Mesendoderm (in vitro differentiated cells): ENCODE measurements around the gene ELANE.

Experiments used
- DNase-seq: peaks from one replicate; pipeline ENCODE4 v3.0.0; 2013
- H2AK5ac ChIP-seq: 2 replicates; pipeline ENCODE4 v1.6.1; 2013; ENCODE audit warnings: low read length, inconsistent platforms
- H2BK120ac ChIP-seq: 2 replicates; pipeline ENCODE4 v1.6.1; 2013; ENCODE audit warnings: low read depth, mild to moderate bottlenecking, low read length, moderate library complexity, mixed read lengths
- H2BK15ac ChIP-seq: replicated peaks from 2 replicates; pipeline ENCODE4 v1.6.1; 2013; ENCODE audit warnings: low read depth, mild to moderate bottlenecking, moderate library complexity
- H2BK5ac ChIP-seq: 2 replicates; pipeline ENCODE4 v1.6.1; 2013; ENCODE audit warnings: low read length, inconsistent platforms
- H3K18ac ChIP-seq: 2 replicates; pipeline ENCODE4 v1.6.1; 2013; ENCODE audit warnings: mild to moderate bottlenecking, low read length, mixed read lengths
- H3K23ac ChIP-seq: one replicate; pipeline ENCODE4 v1.6.1; 2013; ENCODE audit warnings: low read length
- H3K27ac ChIP-seq: 2 replicates; pipeline ENCODE4 v1.5.1; 2013; ENCODE audit warnings: low read depth, mild to moderate bottlenecking, inconsistent platforms, low read length, moderate library complexity
- H3K27me3 ChIP-seq: 2 replicates; pipeline ENCODE4 v1.6.1; 2013; ENCODE audit warnings: low read length, control low read depth, mild to moderate bottlenecking, inconsistent platforms; ENCODE audit not compliant: insufficient read depth, poor library complexity
- H3K36me3 ChIP-seq: 2 replicates; pipeline ENCODE4 v1.6.1; 2013; ENCODE audit warnings: low read length, inconsistent platforms; ENCODE audit not compliant: control insufficient read depth, insufficient read depth
- H3K4ac ChIP-seq: one replicate; pipeline ENCODE4 v1.6.1; 2013; ENCODE audit warnings: low read depth, mild to moderate bottlenecking, low read length, moderate library complexity
- H3K4me1 ChIP-seq: 2 replicates; pipeline ENCODE4 v1.6.1; 2013; ENCODE audit warnings: low read depth, low read length, inconsistent platforms; ENCODE audit not compliant: control insufficient read depth
- H3K4me2 ChIP-seq: 2 replicates; pipeline ENCODE4 v1.6.1; 2013; ENCODE audit warnings: low read length
- H3K4me3 ChIP-seq: 2 replicates; pipeline ENCODE4 v1.5.1; 2013; ENCODE audit warnings: mild to moderate bottlenecking, low read length
- H3K56ac ChIP-seq: one replicate; pipeline ENCODE4 v1.6.1; 2013; ENCODE audit warnings: low read length
- H3K79me1 ChIP-seq: 2 replicates; pipeline ENCODE4 v1.6.1; 2013; ENCODE audit warnings: low read length, inconsistent platforms
- H3K79me2 ChIP-seq: 2 replicates; pipeline ENCODE4 v1.6.1; 2013; ENCODE audit warnings: mild to moderate bottlenecking, low read length; ENCODE audit not compliant: control insufficient read depth, insufficient read depth
- H3K9ac ChIP-seq: 2 replicates; pipeline ENCODE4 v1.6.1; 2013; ENCODE audit warnings: low read length, inconsistent platforms
- H4K5ac ChIP-seq: one replicate; pipeline ENCODE4 v1.6.1; 2013; ENCODE audit warnings: low read length
- H4K8ac ChIP-seq: one replicate; pipeline ENCODE4 v1.6.1; 2013; ENCODE audit warnings: low read depth, mild to moderate bottlenecking, control low read depth, low read length, moderate library complexity
- WGBS: extraction: QIAGEN DNeasy Blood & Tissue Kit; methylation state at CpG from one replicate; pipeline ENCODE4 v1.1.7; 2013; ENCODE audit warnings: low lambda C conversion rate, missing lambda C conversion rate; ENCODE audit not compliant: insufficient coverage; ENCODE audit errors: extremely low coverage; 5-methylcytosine and 5-hydroxymethylcytosine counted together

The ELANE gene

GRCh38 chr19:855142-855541, 3.0 kb downstream of the ELANE start:
- H3K79me2 ChIP-seq = no peaks in the 10 kb centered on the region
- peaks cover 4% of the 10 kb centered on the region for H3K27me3 ChIP-seq
- no peaks in the 10 kb centered on the region for H3K36me3 ChIP-seq
- H3K4ac ChIP-seq = no peak overlapping the region
- H2AK5ac ChIP-seq = no peak overlapping the region
- no peak overlapping the region for H2BK120ac ChIP-seq
- H2BK15ac ChIP-seq = no peak overlapping the region
- H3K4me1 ChIP-seq = no peaks in the 10 kb centered on the region
- WGBS = no CpG with 5 or more reads among the region's 12 CpGs
- no peak overlapping the region for H2BK5ac ChIP-seq
- H3K56ac ChIP-seq = no peak overlapping the region
- no peak overlapping the region for H4K8ac ChIP-seq
- no peak overlapping the region for H3K9ac ChIP-seq
- DNase-seq = no peak
- H3K27ac ChIP-seq = no peak overlapping the region
- H3K23ac ChIP-seq = no peak overlapping the region
- no peak overlapping the region for H3K4me2 ChIP-seq
- no peak overlapping the region for H3K18ac ChIP-seq
- H3K79me1 ChIP-seq = no peaks in the 10 kb centered on the region
- H4K5ac ChIP-seq = no peak overlapping the region
- H3K4me3 ChIP-seq = no peak overlapping the region

- H3K9ac ChIP-seq = no peak overlapping the region
- H3K56ac ChIP-seq = no peak overlapping the region
- no peak for DNase-seq
- no peaks in the 10 kb centered on the region for H3K4me1 ChIP-seq
- H2AK5ac ChIP-seq = no peak overlapping the region
- no peaks in the 10 kb centered on the region for H3K79me1 ChIP-seq
- H2BK5ac ChIP-seq = no peak overlapping the region
- no peak overlapping the region for H2BK120ac ChIP-seq
- H3K79me2 ChIP-seq = no peaks in the 10 kb centered on the region
- no peak overlapping the region for H4K5ac ChIP-seq
- H3K4me2 ChIP-seq = no peak overlapping the region
- no peak overlapping the region for H3K23ac ChIP-seq
- no peak overlapping the region for H3K4me3 ChIP-seq
- H3K4ac ChIP-seq = no peak overlapping the region
- H3K18ac ChIP-seq = no peak overlapping the region
- H3K27ac ChIP-seq = no peak overlapping the region
- no peaks in the 10 kb centered on the region for H3K36me3 ChIP-seq
- H3K27me3 ChIP-seq = peaks cover 6% of the 10 kb centered on the region
- WGBS = no CpG with 5 or more reads among the region's 40 CpGs
- H4K8ac ChIP-seq = no peak overlapping the region
- no peak overlapping the region for H2BK15ac ChIP-seq
Measured at GRCh38 chr19:855566-856120, 3.5 kb downstream of the ELANE start.

GRCh38 chr19:858284-858683, 6.2 kb downstream of the ELANE start:
- no CpG with 5 or more reads among the region's 9 CpGs for WGBS
- H3K56ac ChIP-seq = no peak overlapping the region
- H2BK15ac ChIP-seq = no peak overlapping the region
- no peaks in the 10 kb centered on the region for H3K4me1 ChIP-seq
- no peak overlapping the region for H3K4ac ChIP-seq
- no peak overlapping the region for H3K4me3 ChIP-seq
- H3K79me2 ChIP-seq = no peaks in the 10 kb centered on the region
- H3K36me3 ChIP-seq = no peaks in the 10 kb centered on the region
- no peak for DNase-seq
- H2BK120ac ChIP-seq = no peak overlapping the region
- H3K23ac ChIP-seq = no peak overlapping the region
- H2AK5ac ChIP-seq = no peak overlapping the region
- no peak overlapping the region for H3K27ac ChIP-seq
- H4K8ac ChIP-seq = no peak overlapping the region
- no peak overlapping the region for H3K4me2 ChIP-seq
- H3K27me3 ChIP-seq = peaks cover 6% of the 10 kb centered on the region
- no peak overlapping the region for H3K18ac ChIP-seq
- no peak overlapping the region for H2BK5ac ChIP-seq
- no peak overlapping the region for H4K5ac ChIP-seq
- H3K79me1 ChIP-seq = no peaks in the 10 kb centered on the region
- no peak overlapping the region for H3K9ac ChIP-seq

GRCh38 chr19:858868-859843, 7.1 kb downstream of the ELANE start, which contains the start of gene CFD:
TSS of gene CFD (plus strand) at chr19:859664. CDS start at chr19:859690, 26 bp downstream.
- no peak within 1 kb of the TSS for H2AK5ac ChIP-seq
- no peaks in the 10 kb centered on the region for H3K4me1 ChIP-seq
- H3K27me3 ChIP-seq = peaks cover 6% of the 10 kb centered on the region
- H3K56ac ChIP-seq = no peak within 1 kb of the TSS
- H4K8ac ChIP-seq = no peak within 1 kb of the TSS
- H3K4me3 ChIP-seq = no peak within 1 kb of the TSS
- no peak within 1 kb of the TSS for H4K5ac ChIP-seq
- no peak for DNase-seq
- H3K18ac ChIP-seq = no peak within 1 kb of the TSS
- H3K79me1 ChIP-seq = no peaks in the 10 kb centered on the region
- H3K4ac ChIP-seq = no peak within 1 kb of the TSS
- no CpG with 5 or more reads among the region's 24 CpGs for WGBS
- H2BK120ac ChIP-seq = no peak within 1 kb of the TSS
- no peak within 1 kb of the TSS for H2BK15ac ChIP-seq
- H2BK5ac ChIP-seq = no peak within 1 kb of the TSS
- no peak within 1 kb of the TSS for H3K23ac ChIP-seq
- no peaks in the 10 kb centered on the region for H3K79me2 ChIP-seq
- no peak within 1 kb of the TSS for H3K27ac ChIP-seq
- no peaks in the 10 kb centered on the region for H3K36me3 ChIP-seq
- H3K4me2 ChIP-seq = no peak within 1 kb of the TSS
- no peak within 1 kb of the TSS for H3K9ac ChIP-seq

- Histone ChIP-seq H3K27me3 (peaks cover 6% of the 10 kb centered on the region), H3K4me2 (no peak overlapping the region), H3K4ac (no peak overlapping the region), H3K23ac (no peak overlapping the region), H4K8ac (no peak overlapping the region), H3K4me3 (no peak overlapping the region), H3K27ac (no peak overlapping the region), H2AK5ac (no peak overlapping the region), H3K9ac (no peak overlapping the region), H3K4me1 (no peaks in the 10 kb centered on the region), H2BK120ac (no peak overlapping the region), H3K79me2 (no peaks in the 10 kb centered on the region), H3K56ac (peak overlapping the region; percentile 5), H2BK15ac (no peak overlapping the region), H4K5ac (no peak overlapping the region), H2BK5ac (no peak overlapping the region), H3K36me3 (no peaks in the 10 kb centered on the region), H3K18ac (no peak overlapping the region), H3K79me1 (no peaks in the 10 kb centered on the region)
- DNase-seq = no peak
- WGBS = no CpG with 5 or more reads among the region's 35 CpGs
Measured at GRCh38 chr19:861141-861755, 9.1 kb downstream of the ELANE start.
